Right renal cortex interstitium (tissue), 3 donors: ENCODE data around the gene SLC17A1. TPM values are rescaled to one million over a fixed set of nuclear protein-coding genes. Genes with fewer than 3 reads are reported as not detected.

Experiments
- DNase-seq, 3 donors: peaks; one replicate each; pipeline ENCODE4 v3.0.0-alpha.2; 2013; ENCODE audit warnings: low read depth in 3 of 3, low spot score in 2 of 3
- polyA plus RNA-seq, 3 donors: library from polyadenylated mRNA; unstranded; fragments of 120-200 nt; gene quantifications; one replicate each; pipeline ENCODE4 v1.2.1, GENCODE V29; 2013; ENCODE audit not compliant: insufficient read length in 3 of 3

SLC17A1 gene
- polyA plus RNA-seq, 3 donors: 21.8 to 35.7 (median 33.5) TPM

- no peak for DNase-seq
Measured at GRCh38 chr6:25833136-25833535, 1.3 kb upstream of the SLC17A1 start.

GRCh38 chr6:25832670-25833069 lies 818 bp upstream of the SLC17A1 start:
- DNase-seq: no peak

- DNase-seq: no peak
Measured at GRCh38 chr6:25832307-25832662, 433 bp upstream of the SLC17A1 start.

- DNase-seq: no peak
Measured at GRCh38 chr6:25830458-25830857, 1.4 kb downstream of the SLC17A1 start.

GRCh38 chr6:25829375-25829774 lies 2.5 kb downstream of the SLC17A1 start:
- no peak for DNase-seq

GRCh38 chr6:25821341-25821740 lies 10.5 kb downstream of the SLC17A1 start:
- DNase-seq: no peak

GRCh38 chr6:25816252-25816651 lies 15.6 kb downstream of the SLC17A1 start:
- DNase-seq: no peak

GRCh38 chr6:25815194-25815593 lies 16.7 kb downstream of the SLC17A1 start:
- no peak for DNase-seq

GRCh38 chr6:25804804-25805203 lies 27.0 kb downstream of the SLC17A1 start:
- DNase-seq: no peak

- DNase-seq: no peak
Measured at GRCh38 chr6:25801436-25801835, 30.4 kb downstream of the SLC17A1 start.

GRCh38 chr6:25794784-25795183 lies 37.1 kb downstream of the SLC17A1 start:
- DNase-seq: no peak

GRCh38 chr6:25793970-25794369 lies 37.9 kb downstream of the SLC17A1 start:
- no peak for DNase-seq

- DNase-seq: no peak
Measured at GRCh38 chr6:25792016-25792415, 39.8 kb downstream of the SLC17A1 start.

- no peak for DNase-seq
Measured at GRCh38 chr6:25789475-25789874, 42.4 kb downstream of the SLC17A1 start.

GRCh38 chr6:25788305-25788922 lies 43.4 kb downstream of the SLC17A1 start:
- no peak for DNase-seq

GRCh38 chr6:25787428-25787827 lies 44.4 kb downstream of the SLC17A1 start:
- DNase-seq: no peak

- no peak for DNase-seq
Measured at GRCh38 chr6:25781134-25781533, 50.7 kb downstream of the SLC17A1 start.

GRCh38 chr6:25777856-25778649 lies 53.8 kb downstream of the SLC17A1 start:
- DNase-seq: no peak

GRCh38 chr6:25777031-25777430 lies 54.8 kb downstream of the SLC17A1 start:
- no peak for DNase-seq

GRCh38 chr6:25774120-25774715 lies 57.6 kb downstream of the SLC17A1 start:
- DNase-seq: no peak

- no peak for DNase-seq
Measured at GRCh38 chr6:25769983-25770382, 61.9 kb downstream of the SLC17A1 start.

- DNase-seq: no peak
Measured at GRCh38 chr6:25768566-25768965, 63.3 kb downstream of the SLC17A1 start.
